ENCODE measurements around the gene KCNE1.
"Not testable (repeated sequence)": the region's sequence is repeated elsewhere in the genome, so short reads cannot be mapped to it uniquely, and the experiment has no call there.

DNA sequence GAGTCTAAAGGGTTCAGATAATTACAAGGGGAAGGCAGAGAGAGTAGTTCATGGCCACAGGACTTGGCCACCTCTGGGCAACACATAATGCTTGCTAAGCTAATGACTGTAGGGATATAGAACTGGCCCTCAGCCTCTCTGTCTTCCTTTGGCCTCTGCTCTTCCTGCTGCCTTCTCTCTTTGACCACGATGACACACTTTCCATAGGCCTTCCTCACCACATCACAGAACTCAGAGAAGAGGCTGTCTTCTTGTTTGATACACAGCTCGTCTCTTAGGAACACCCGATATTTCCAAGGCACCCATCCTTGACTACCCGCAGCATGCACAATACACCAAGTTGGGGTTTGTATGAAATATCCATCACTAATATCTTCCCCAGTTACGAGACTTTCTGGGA is 111.5 kb downstream of the KCNE1 start:
- TF ChIP-seq, protein P1, sequence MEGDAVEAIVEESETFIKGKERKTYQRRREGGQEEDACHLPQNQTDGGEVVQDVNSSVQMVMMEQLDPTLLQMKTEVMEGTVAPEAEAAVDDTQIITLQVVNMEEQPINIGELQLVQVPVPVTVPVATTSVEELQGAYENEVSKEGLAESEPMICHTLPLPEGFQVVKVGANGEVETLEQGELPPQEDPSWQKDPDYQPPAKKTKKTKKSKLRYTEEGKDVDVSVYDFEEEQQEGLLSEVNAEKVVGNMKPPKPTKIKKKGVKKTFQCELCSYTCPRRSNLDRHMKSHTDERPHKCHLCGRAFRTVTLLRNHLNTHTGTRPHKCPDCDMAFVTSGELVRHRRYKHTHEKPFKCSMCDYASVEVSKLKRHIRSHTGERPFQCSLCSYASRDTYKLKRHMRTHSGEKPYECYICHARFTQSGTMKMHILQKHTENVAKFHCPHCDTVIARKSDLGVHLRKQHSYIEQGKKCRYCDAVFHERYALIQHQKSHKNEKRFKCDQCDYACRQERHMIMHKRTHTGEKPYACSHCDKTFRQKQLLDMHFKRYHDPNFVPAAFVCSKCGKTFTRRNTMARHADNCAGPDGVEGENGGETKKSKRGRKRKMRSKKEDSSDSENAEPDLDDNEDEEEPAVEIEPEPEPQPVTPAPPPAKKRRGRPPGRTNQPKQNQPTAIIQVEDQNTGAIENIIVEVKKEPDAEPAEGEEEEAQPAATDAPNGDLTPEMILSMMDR (IDR thresholded peaks at IDR 0.05; ENCODE audit: poor library complexity), result not testable (repeated sequence)
- TF ChIP-seq EZH2 (IDR thresholded peaks at IDR 0.05; ENCODE audit: borderline replicate concordance), result not testable (repeated sequence)

Measured in hepatocyte (in vitro differentiated cells).